Thoracic aorta (tissue), 2 donors: ENCODE results near the gene NDUFC1. TPM values are rescaled to one million over a fixed set of nuclear protein-coding genes. Genes with fewer than 3 reads are reported as not detected.

Experiments used
- ATAC-seq: fragments of 150-250 bp; one replicate; pipeline ENCODE4 v1.8.0; 2017; ENCODE audit warnings: low read depth; ENCODE audit not compliant: insufficient number of reproducible peaks, low FRiP score
- DNase-seq: peaks from one replicate; pipeline ENCODE4 v3.0.0-alpha.2; 2020; ENCODE audit warnings: low spot score
- H3K27ac ChIP-seq, 2 donors: fragments of 200-600 bp; sonication (generic); 1 replicate in 1 of 2; 2 replicates in 1 of 2; pipeline ENCODE4 v1.5.1; 2016; ENCODE audit warnings: mild to moderate bottlenecking in 2 of 2, moderate library complexity in 2 of 2
- H3K27me3 ChIP-seq: fragments of 200-600 bp; sonication (generic); replicated peaks from 2 replicates; pipeline ENCODE4 v1.6.0; 2016; ENCODE audit warnings: mild to moderate bottlenecking; ENCODE audit not compliant: insufficient read depth
- H3K36me3 ChIP-seq: fragments of 200-600 bp; sonication (generic); one replicate; pipeline ENCODE4 v1.5.1; 2016
- H3K4me1 ChIP-seq, 2 donors: fragments of 200-600 bp; sonication (generic); 1 replicate in 1 of 2; 2 replicates in 1 of 2; pipeline versions ENCODE4 v1.5.1 to v1.6.0; 2016; ENCODE audit warnings: low read depth in 2 of 2, mild to moderate bottlenecking in 1 of 2; ENCODE audit not compliant: control insufficient read depth in 1 of 2
- H3K4me3 ChIP-seq: fragments of 200-600 bp; sonication (generic); 2 replicates; pipeline ENCODE4 v1.5.1; 2016; ENCODE audit warnings: mild to moderate bottlenecking
- H3K9me3 ChIP-seq: fragments of 200-600 bp; sonication (generic); 2 replicates; pipeline ENCODE4 v1.5.1; 2016
- CTCF ChIP-seq: fragments of 200-600 bp; sonication (generic); IDR thresholded peaks from one replicate; pipeline ENCODE4 v1.5.1; 2019; ENCODE audit warnings: antibody characterized with exemption
- total RNA-seq, 2 donors: library from RNA; depleted of rRNA; stranded (reverse); fragments of >200 nt; gene quantifications; one replicate each; pipeline versions ENCODE4 v1.1.0 to v1.2.3, GENCODE V29; 2016

NDUFC1 gene
- total RNA-seq, 2 donors from 2014 or later: 12.3 to 16.4 TPM

GRCh38 chr4:139247700-139248238 is 54.5 kb downstream of the NDUFC1 start:
- H3K27ac ChIP-seq: peak overlapping the region in 1 of 2 donors; percentile 73
- no peak overlapping the region for H3K4me3 ChIP-seq
- DNase-seq: no peak
- H3K27me3 ChIP-seq: no peaks in the 10 kb centered on the region
- TF ChIP-seq CTCF: no peak
- no peaks in the 10 kb centered on the region for H3K36me3 ChIP-seq
- no peaks in the 10 kb centered on the region for H3K9me3 ChIP-seq
- no peak for ATAC-seq
- H3K4me1 ChIP-seq: peaks cover 38 to 53% of the 10 kb centered on the region in 2 donors

GRCh38 chr4:139247241-139247640 is 55.0 kb downstream of the NDUFC1 start:
- no peaks in the 10 kb centered on the region for H3K36me3 ChIP-seq
- H3K9me3 ChIP-seq: no peaks in the 10 kb centered on the region

GRCh38 chr4:139246166-139246565 is 56.1 kb downstream of the NDUFC1 start:
- no peaks in the 10 kb centered on the region for H3K36me3 ChIP-seq
- peaks cover 38 to 57% of the 10 kb centered on the region in 2 donors for H3K4me1 ChIP-seq
- no peak overlapping the region for H3K4me3 ChIP-seq
- H3K27ac ChIP-seq: peak overlapping the region; percentile 57 to 74
- ATAC-seq (no peak), DNase-seq (no peak)
- H3K9me3 ChIP-seq: no peaks in the 10 kb centered on the region
- H3K27me3 ChIP-seq: no peaks in the 10 kb centered on the region
- no peak for TF ChIP-seq CTCF

More at GRCh38 chr4:139247241-139247640, 55.0 kb downstream of the NDUFC1 start:
- no peak for TF ChIP-seq CTCF
- ATAC-seq (no peak), DNase-seq (no peak)
- no peak overlapping the region for H3K4me3 ChIP-seq
- no peak overlapping the region for H3K27ac ChIP-seq
- H3K27me3 ChIP-seq: no peaks in the 10 kb centered on the region
- H3K4me1 ChIP-seq: peaks cover 38 to 57% of the 10 kb centered on the region in 2 donors

GRCh38 chr4:139245590-139245989 is 56.7 kb downstream of the NDUFC1 start:
- Histone ChIP-seq H3K27ac (peak overlapping the region; percentile 57 to 74), H3K36me3 (no peaks in the 10 kb centered on the region), H3K9me3 (no peaks in the 10 kb centered on the region), H3K27me3 (no peaks in the 10 kb centered on the region), H3K4me1 (peaks cover 38 to 57% of the 10 kb centered on the region in 2 donors), H3K4me3 (no peak overlapping the region)
- DNase-seq: no peak
- no peak for ATAC-seq
- no peak for TF ChIP-seq CTCF

- Histone ChIP-seq H3K9me3 (no peaks in the 10 kb centered on the region), H3K36me3 (no peaks in the 10 kb centered on the region), H3K27me3 (no peaks in the 10 kb centered on the region), H3K4me1 (peaks cover 36 to 53% of the 10 kb centered on the region in 2 donors), H3K4me3 (no peak overlapping the region), H3K27ac (peak overlapping the region; percentile 80 to 82)
- DNase-seq (peak; percentile 4), ATAC-seq (peak; percentile 99)
- no peak for TF ChIP-seq CTCF
Measured at GRCh38 chr4:139243448-139244365, 58.6 kb downstream of the NDUFC1 start.
